Measurements from ENCODE around the gene NGEF.

GRCh38 chr2:232835687-232836208, 177.3 kb downstream of the NGEF start:
- TF ChIP-seq ZNF138 (tag by site-specific recombination; IDR thresholded peaks at IDR 0.05; ENCODE audit: borderline replicate concordance) (no peak), ZNF426 (tag by site-specific recombination; IDR thresholded peaks at IDR 0.05) (no peak), ATF2 (tag by site-specific recombination; IDR thresholded peaks at IDR 0.05; ENCODE audit: low read depth) (no peak), RBAK (tag by site-specific recombination; IDR thresholded peaks at IDR 0.05) (no peak), ZNF623 (tag by site-specific recombination; IDR thresholded peaks at IDR 0.05) (no peak), ZBTB49 (tag by site-specific recombination; IDR thresholded peaks at IDR 0.05; ENCODE audit: low read depth) (no peak), CTCF (tag by site-specific recombination; IDR thresholded peaks at IDR 0.05) (no peak), OSR2 (tag by site-specific recombination; IDR thresholded peaks at IDR 0.05) (no peak), ZNF792 (tag by site-specific recombination; IDR thresholded peaks at IDR 0.05) (no peak), ZNF362 (tag by site-specific recombination; IDR thresholded peaks at IDR 0.05) (no peak), ZSCAN30 (tag by site-specific recombination; IDR thresholded peaks at IDR 0.05) (no peak), ZNF239 (tag by site-specific recombination; IDR thresholded peaks at IDR 0.05) (no peak)

Data from HEK293 (cell line).